GM21529 (cell line): ENCODE results near the gene DPP3.
"Not testable (repeated sequence)": the region's sequence is repeated elsewhere in the genome, so short reads cannot be mapped to it uniquely, and the experiment has no call there.

Source experiments
- ATAC-seq: cut with Tn5 transposase; IDR thresholded peaks from one replicate; pipeline ENCODE4 v1.9.1; 2021; ENCODE audit not compliant: unreplicated experiment

The DPP3 gene

GRCh38 chr11:66480117-66480938 lies at the start of gene DPP3:
Gene DPP3, plus strand, starts transcription at chr11:66480434. Its CDS starts 1,767 bp downstream, at chr11:66482201.
- ATAC-seq: peak; percentile 85

DNA sequence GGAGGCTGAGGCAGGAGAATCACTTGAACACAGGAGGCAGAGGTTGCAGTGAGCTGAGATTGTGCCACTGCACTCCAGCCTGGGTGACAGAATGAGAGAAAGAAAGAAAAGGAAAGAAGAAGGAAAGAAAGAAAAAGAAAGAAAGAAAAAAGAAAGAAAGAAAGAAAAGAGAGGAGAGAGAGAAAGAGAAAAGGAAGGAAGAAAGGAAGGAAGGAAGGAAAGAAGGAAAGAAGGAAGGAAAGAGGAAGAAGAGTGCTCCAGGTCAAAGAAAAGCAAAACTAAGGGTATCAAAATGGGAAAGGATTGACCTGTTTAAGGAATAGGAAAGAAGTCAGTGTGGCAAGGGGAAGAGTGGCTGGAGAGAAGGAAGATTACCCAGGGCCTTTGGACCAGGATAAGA lies 48.9 kb upstream of the DPP3 start:
- ATAC-seq: not testable (repeated sequence)

DNA sequence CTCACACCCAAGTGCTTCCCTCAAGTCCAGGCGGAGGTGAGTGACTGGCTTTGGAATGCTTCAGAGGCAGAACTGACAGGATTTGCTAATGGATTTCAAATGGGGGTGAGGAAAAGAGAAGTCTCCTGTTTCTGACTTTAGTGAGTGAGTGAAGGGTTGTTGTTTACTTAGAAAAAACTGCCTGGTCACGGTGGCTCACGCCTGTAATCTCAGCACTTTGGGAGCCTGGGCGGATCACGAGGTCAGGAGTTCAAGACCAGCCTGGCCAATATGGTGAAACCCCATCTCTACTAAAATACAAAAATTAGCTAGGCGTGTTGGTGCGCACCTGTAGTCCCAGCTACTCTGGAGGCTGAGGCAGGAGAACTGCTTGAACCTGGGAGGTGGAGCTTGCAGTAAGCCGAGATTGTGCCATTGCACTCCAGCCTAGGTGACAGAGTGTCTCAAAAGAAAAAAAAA lies 48.3 kb upstream of the DPP3 start:
- not testable (repeated sequence) for ATAC-seq

- no peak for ATAC-seq
These were observed 47.6 kb upstream of the DPP3 start for GRCh38 chr11:66432597-66432996.

- ATAC-seq: no peak
These were observed 42.2 kb upstream of the DPP3 start for GRCh38 chr11:66437979-66438503.

DNA sequence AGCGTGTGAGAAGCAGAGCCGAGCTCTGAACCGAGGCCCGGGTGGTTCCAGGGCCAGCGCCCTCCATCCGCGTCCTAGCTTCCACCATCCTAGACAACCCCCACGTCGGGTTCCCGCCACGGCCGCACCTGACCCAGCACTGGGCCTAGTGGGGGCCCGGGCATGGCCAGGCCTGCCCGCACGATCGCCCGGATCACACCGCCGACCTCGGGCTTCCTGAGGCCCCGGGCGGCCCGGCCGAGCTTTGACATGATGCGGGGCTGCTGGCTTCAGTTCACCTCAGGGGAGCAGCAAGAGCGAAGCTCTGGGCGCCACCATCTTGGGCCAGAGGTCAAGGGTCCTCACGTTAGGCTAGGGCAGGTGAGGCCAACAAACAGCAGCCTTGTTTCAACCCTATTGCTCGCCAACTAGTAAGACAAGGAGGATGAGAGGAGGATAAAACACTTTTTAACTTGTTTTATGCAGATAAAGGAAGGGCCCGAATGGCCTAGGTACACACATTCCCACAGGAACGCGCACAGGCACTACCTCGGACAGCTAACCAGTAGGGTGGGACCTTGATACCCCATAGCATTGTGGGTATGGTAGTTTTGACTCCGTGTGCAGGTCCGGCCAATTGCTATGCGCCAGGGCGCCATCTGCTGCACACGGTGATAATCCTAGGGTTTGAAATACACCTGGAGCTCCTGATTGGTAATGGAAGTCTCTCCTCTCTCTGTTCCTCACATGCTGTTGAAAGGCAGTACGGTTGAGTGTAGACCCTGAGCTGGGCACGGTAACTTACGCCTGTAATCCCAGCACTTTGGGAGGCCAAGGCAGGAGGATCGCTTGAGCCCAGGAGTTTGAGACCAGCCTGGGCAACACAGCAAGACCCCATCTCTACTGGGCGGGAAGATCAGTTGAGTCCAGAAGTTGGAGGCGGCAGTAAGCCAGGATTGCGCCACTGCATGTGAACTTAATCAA lies 41.4 kb upstream of the DPP3 start, which contains the start of gene MRPL11:
MRPL11 (minus strand) TSS at position 345 of the 963 bp plus-strand sequence; CDS start at position 251, 94 bp downstream.
- ATAC-seq: peak; percentile 93

DNA sequence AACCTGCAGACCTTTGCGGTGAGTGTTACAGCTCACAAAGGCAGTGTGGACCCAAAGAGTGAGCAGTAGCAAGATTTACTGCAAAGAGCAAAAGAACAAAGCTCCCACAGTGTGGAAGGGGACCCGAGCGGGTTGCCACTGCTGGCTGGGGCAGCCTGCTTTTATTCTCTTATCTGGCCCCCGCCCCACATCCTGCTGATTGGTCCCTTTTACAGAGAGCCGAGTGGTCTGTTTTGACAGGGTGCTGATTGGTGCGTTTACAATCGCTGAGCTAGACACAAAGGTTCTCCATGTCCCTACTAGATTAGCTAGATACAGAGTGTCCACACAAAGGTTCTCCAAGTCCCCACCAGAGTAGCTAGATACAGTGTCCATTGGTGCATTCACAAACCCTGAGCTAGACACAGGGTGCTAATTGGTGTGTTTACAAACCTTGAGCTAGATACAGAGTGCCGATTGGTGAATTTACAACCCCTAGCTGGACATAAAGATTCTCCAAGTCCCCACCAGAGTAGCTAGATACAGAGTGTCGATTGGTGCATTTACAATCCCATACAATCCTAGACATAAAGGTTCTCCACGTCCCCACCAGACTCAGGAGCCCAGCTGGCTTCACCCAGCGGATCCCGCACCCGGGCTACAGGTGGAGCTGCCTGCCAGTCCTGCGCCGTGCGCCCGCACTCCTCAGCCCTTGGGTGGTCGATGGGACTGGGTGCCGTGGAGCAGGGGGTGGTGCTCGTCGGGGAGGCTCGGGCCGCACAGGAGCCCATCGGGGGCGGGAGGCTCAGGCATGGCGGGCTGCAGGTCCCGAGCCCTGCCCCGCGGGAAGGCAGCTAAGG lies 39.9 kb upstream of the DPP3 start:
- not testable (repeated sequence) for ATAC-seq

- not testable (repeated sequence) for ATAC-seq
These were observed 39.3 kb upstream of the DPP3 start for GRCh38 chr11:66440940-66441282.

- no peak for ATAC-seq
These were observed 36.6 kb upstream of the DPP3 start for GRCh38 chr11:66443602-66444001.

DNA sequence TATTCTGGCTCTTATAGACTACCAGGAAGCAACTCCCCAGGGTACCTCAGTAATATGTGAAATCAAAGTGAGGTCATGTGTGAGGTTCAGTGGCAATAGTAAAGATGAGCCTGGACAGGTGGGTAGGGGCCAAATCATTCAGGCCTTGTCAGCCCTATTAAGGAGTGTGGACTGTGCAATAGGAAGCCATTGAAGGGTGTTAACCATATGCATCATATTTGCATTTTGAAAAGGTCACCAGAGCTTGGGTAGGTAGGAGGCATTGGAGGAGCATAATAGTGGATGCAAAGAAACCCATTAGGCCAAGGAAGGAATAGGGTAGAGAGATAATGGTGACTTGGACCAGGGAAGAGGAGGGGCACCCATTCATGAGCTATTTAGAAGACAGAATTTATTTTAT lies 33.2 kb upstream of the DPP3 start:
- ATAC-seq: no peak

GRCh38 chr11:66448523-66448922 lies 31.7 kb upstream of the DPP3 start:
- ATAC-seq: no peak

DNA sequence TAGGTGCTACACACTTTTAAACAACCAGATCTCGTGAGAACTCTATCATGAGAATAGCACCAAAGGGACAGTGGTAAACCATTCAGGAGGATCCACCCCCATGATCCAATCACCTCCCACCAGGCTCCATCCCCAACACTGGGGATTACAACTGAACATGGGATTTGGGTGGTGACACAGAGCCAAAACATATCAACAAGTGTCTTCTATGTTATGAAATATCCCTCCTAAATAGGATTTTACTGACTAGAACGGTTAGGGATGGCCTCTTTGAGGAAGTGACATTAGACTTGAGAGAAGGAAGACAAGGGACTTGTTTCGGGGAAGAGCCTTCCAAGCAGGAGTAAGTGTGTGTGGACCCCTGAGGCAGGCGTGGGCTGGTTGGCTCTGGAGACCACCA lies 29.7 kb upstream of the DPP3 start:
- ATAC-seq: no peak

DNA sequence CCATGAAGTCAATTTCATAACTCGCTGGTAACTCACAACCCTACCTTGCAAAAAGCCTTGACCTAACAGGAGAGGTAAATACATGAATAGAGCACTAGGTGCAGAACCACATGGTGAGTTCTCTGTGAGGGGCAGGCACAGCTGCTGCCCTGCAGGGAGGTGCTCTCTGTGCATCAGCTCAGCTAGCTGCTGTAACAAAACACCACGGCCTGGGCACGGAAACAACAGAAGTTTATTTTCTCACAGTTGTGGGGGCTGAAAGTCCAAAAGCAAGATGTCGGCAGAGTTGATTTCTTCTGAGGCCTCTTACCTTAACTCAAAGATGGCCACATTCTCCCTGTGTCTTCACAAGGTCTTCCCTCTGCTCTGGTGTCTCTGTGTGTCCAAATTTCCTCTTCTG lies 28.6 kb upstream of the DPP3 start:
- ATAC-seq: no peak

- no peak for ATAC-seq
These were observed 26.0 kb upstream of the DPP3 start for GRCh38 chr11:66454247-66454646.

DNA sequence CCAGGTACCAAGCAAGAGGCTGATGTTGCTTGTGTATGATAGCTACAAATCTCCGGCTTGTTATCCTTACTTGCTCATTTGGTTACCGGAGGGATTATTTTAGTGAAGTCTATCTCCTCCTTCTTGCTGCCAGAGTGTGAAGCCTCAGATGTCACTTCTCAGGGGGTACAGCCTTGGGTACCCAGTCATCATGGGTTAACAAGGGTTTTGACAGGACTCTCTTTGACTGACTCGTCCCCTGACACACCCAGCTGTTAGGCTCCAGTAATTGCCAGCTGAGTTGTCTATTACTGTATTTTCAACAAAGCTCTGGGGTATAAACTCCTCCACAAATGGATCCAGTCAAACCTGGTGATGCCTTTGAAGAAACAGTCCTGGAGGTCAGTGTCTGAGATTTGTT lies 25.4 kb upstream of the DPP3 start:
- ATAC-seq: no peak

- ATAC-seq: no peak
These were observed 22.4 kb upstream of the DPP3 start for GRCh38 chr11:66457826-66458225.

GRCh38 chr11:66459138-66459778 lies 21.0 kb upstream of the DPP3 start:
- ATAC-seq: no peak

DNA sequence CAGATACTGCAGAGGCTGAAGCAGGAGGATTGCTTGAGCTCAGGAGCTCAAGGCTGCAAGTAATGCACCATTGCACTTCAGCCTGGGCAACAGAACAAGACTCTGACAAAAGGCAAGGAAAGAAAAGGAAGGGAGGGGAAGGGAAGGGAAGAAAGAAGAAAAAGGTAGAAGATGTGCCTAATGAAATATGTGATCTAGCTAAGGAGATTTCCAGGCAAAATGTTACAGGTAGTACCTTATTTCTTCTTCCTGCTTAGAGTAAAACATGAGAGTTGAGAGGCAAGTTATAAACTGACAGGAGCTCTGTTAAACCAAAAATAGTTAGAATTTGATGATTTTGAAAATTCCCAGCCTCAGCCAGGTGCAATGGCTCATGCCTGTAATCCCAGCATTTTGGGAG lies 18.2 kb upstream of the DPP3 start:
- no peak for ATAC-seq

DNA sequence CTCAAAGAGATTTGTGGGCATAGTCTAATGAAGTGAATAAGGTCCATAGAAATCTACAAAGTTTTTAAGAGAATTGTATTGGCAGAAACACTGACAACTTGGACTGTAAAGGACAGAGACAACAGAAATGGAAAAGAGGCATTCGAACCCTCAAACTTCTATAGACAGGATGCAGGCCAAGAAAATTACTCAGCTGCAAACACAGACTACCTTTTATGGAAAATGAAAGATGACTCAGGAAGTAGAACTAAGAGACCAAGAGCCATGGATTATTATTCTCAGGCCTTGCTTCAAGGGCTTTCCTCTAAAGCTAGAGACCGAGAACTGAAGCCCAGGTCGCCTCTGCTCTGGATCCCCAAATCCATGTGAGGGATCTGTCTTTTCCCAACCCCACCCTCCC lies 17.3 kb upstream of the DPP3 start:
- no peak for ATAC-seq

DNA sequence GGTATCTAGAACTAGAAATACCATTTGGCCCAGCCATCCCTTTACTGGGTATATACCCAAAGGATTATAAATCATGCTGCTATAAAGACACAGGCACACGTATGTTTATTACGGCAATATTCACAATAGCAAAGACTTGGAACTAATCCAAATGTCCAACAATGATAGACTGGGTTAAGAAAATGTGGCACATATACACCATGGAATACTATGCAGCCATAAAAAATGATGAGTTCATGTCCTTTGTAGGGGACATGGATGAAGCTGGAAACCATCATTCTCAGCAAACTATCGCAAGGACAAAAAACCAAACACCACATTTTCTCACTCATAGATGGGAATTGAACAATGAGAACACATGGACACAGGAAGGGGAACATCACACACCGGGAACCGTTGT lies 16.1 kb upstream of the DPP3 start:
- not testable (repeated sequence) for ATAC-seq
